Gastroesophageal sphincter (tissue), 4 donors: ENCODE measurements around the gene VWA5B2. TPM values are rescaled to one million over a fixed set of nuclear protein-coding genes. Genes with fewer than 3 reads are reported as not detected.

Source experiments
- ATAC-seq: fragments of 150-250 bp; one replicate; pipeline ENCODE4 v1.9.1; 2016; ENCODE audit warnings: mild to moderate bottlenecking, moderate library complexity
- H3K27ac ChIP-seq, 4 donors: fragments of 200-600 bp; sonication (generic) in 3 of 4; 1 replicate in 3 of 4; 2 replicates in 1 of 4; pipeline ENCODE4 v1.5.1; 2016 to 2019
- H3K27me3 ChIP-seq: fragments of 200-600 bp; sonication (generic); one replicate; pipeline ENCODE4 v1.5.1; 2019
- H3K36me3 ChIP-seq, 2 donors: fragments of 200-600 bp; sonication (generic); one replicate each; pipeline ENCODE4 v1.5.1; 2019; ENCODE audit warnings: control low read depth in 1 of 2
- H3K4me1 ChIP-seq, 3 donors: fragments of 200-600 bp; sonication (generic); 1 replicate in 2 of 3; 2 replicates in 1 of 3; pipeline ENCODE4 v1.5.1; 2016 to 2019; ENCODE audit warnings: control low read depth in 2 of 3
- H3K4me3 ChIP-seq, 2 donors: fragments of 200-600 bp; sonication (generic); one replicate each; pipeline ENCODE4 v1.5.1; 2019; ENCODE audit warnings: mild to moderate bottlenecking in 1 of 2, moderate library complexity in 1 of 2
- H3K9me3 ChIP-seq, 3 donors: fragments of 200-600 bp; sonication (generic); one replicate each; pipeline ENCODE4 v1.5.1; 2017 to 2019; ENCODE audit warnings: control low read depth in 2 of 3
- CTCF ChIP-seq, 4 experiments: fragments of 200-600 bp in 2 of 4; fragments of 450-650 bp in 2 of 4; sonication (generic) in 1 of 4; IDR thresholded peaks; one replicate each; pipeline ENCODE4 v1.5.1; 2017 to 2019; ENCODE audit warnings: antibody characterized with exemption in 4 of 4, mild to moderate bottlenecking in 2 of 4, moderate library complexity in 2 of 4
- EP300 ChIP-seq: sonication (generic); formaldehyde crosslinking; IDR thresholded peaks from one replicate; pipeline ENCODE4 v1.6.1; 2017; ENCODE audit warnings: antibody characterized with exemption, mild to moderate bottlenecking
- POLR2A ChIP-seq, 2 donors: fragments of 450-650 bp; IDR thresholded peaks; one replicate each; pipeline ENCODE4 v1.6.1; 2017; ENCODE audit warnings: antibody characterized with exemption in 2 of 2, mild to moderate bottlenecking in 2 of 2, moderate library complexity in 1 of 2
- POLR2AphosphoS5 ChIP-seq: sonication (generic); formaldehyde crosslinking; IDR thresholded peaks from one replicate; pipeline ENCODE4 v1.6.1; 2017; ENCODE audit warnings: antibody characterized with exemption
- WGBS, 2 donors: methylation state at CpG; one replicate each; pipeline ENCODE4 v1.1.5; 2018; ENCODE audit warnings: low coverage in 1 of 2; 5-methylcytosine and 5-hydroxymethylcytosine counted together
- total RNA-seq, 4 donors: library from RNA; depleted of rRNA; stranded (reverse); fragments of >200 nt; gene quantifications; one replicate each; pipeline ENCODE4 v1.1.0, GENCODE V29; 2016

The VWA5B2 gene
- total RNA-seq, 4 donors from 2014 or later, result 0.10 to 0.54 TPM; not detected in 2

GRCh38 chr3:184275381-184275701, 46.0 kb downstream of the VWA5B2 start:
- TF ChIP-seq POLR2AphosphoS5 (no peak), POLR2A (IDR thresholded peaks at IDR 0.05) (no peak), EP300 (no peak), CTCF (IDR thresholded peaks at IDR 0.05) (no peak)
- no peak overlapping the region for H3K27ac ChIP-seq
- 45 to 50% methylated on average over 3 to 5 of the region's 12 CpGs for WGBS, 2 donors
- peaks cover 0 to 8% (median 0%) of the 10 kb centered on the region in 3 donors for H3K4me1 ChIP-seq
- peaks cover 75% of the 10 kb centered on the region for H3K27me3 ChIP-seq
- H3K36me3 ChIP-seq, result no peaks in the 10 kb centered on the region
- no peaks in the 10 kb centered on the region for H3K9me3 ChIP-seq
- no peak for ATAC-seq
- H3K4me3 ChIP-seq, result no peak overlapping the region

GRCh38 chr3:184275961-184276910, 46.9 kb downstream of the VWA5B2 start, which contains the start of gene ECE2:
ECE2 (plus strand) TSS chr3:184276022; CDS start chr3:184276154, 132 bp downstream.
- Histone ChIP-seq H3K4me3 (peak within 1 kb of the TSS in 1 of 2 donors; percentile 24), H3K36me3 (no peaks in the 10 kb centered on the region), H3K27ac (no peak within 1 kb of the TSS), H3K9me3 (no peaks in the 10 kb centered on the region), H3K4me1 (peaks cover 0 to 8% (median 0%) of the 10 kb centered on the region in 3 donors), H3K27me3 (peaks cover 66% of the 10 kb centered on the region)
- ATAC-seq, result no peak
- WGBS, 2 donors, result no CpG with 5 or more reads among the region's 65 CpGs
- no peak for TF ChIP-seq POLR2A (IDR thresholded peaks at IDR 0.05)
- TF ChIP-seq EP300, result no peak
- TF ChIP-seq CTCF (IDR thresholded peaks at IDR 0.05), result no peak
- TF ChIP-seq POLR2AphosphoS5, result no peak

GRCh38 chr3:184277366-184277765, 48.0 kb downstream of the VWA5B2 start:
- TF ChIP-seq CTCF (IDR thresholded peaks at IDR 0.05) (no peak), POLR2A (IDR thresholded peaks at IDR 0.05) (no peak), EP300 (no peak), POLR2AphosphoS5 (no peak)
- peaks cover 0 to 8% (median 0%) of the 10 kb centered on the region in 3 donors for H3K4me1 ChIP-seq
- WGBS, 2 donors, result 100% methylated on average over 2 of the region's 6 CpGs; no CpG with 5 or more reads in 1 of the 2 donors
- H3K4me3 ChIP-seq, result no peak overlapping the region
- no peaks in the 10 kb centered on the region for H3K36me3 ChIP-seq
- no peak for ATAC-seq
- H3K27me3 ChIP-seq, result peaks cover 58% of the 10 kb centered on the region
- no peaks in the 10 kb centered on the region for H3K9me3 ChIP-seq
- H3K27ac ChIP-seq, result no peak overlapping the region

GRCh38 chr3:184282941-184283340, 53.6 kb downstream of the VWA5B2 start:
- H3K4me3 ChIP-seq, result no peak overlapping the region

More at GRCh38 chr3:184282941-184283340, 53.6 kb downstream of the VWA5B2 start:
- Histone ChIP-seq H3K4me1 (no peaks in the 10 kb centered on the region), H3K9me3 (no peaks in the 10 kb centered on the region), H3K36me3 (no peaks in the 10 kb centered on the region), H3K27ac (no peak overlapping the region), H3K27me3 (peaks cover 23% of the 10 kb centered on the region)
- WGBS, 2 donors, result 81 to 92% methylated on average over 2 to 3 of the region's 4 CpGs
- no peak for ATAC-seq
- TF ChIP-seq CTCF (IDR thresholded peaks at IDR 0.05) (no peak), EP300 (no peak)
